ENCODE measurements around the gene ADAMTS7.
"Not testable (repeated sequence)": the region's sequence is repeated elsewhere in the genome, so short reads cannot be mapped to it uniquely, and the experiment has no call there.

Gene ADAMTS7

GRCh38 chr15:78761891-78762385 lies 49.3 kb downstream of the ADAMTS7 start:
- Histone ChIP-seq H3K27me3 (ENCODE audit: control insufficient read depth in 1 of 2, insufficient read depth in 2 of 2, low read length in 2 of 2) (no peaks in the 10 kb centered on the region), H3K27ac (ENCODE audit: low read depth, low read length) (no peak overlapping the region), H3K9ac (ENCODE audit: low read length) (no peak overlapping the region), H3K9me3 (ENCODE audit: low read length) (no peaks in the 10 kb centered on the region), H3K4me1 (ENCODE audit: insufficient read depth, low read length) (peaks cover 4% of the 10 kb centered on the region), H3K4me3 (ENCODE audit: low read depth in 1 of 2, low read length in 2 of 2) (no peak overlapping the region), H3K36me3 (ENCODE audit: insufficient read depth, low read length) (no peaks in the 10 kb centered on the region)

GRCh38 chr15:78761475-78761874 lies 49.8 kb downstream of the ADAMTS7 start:
- H3K9me3 ChIP-seq (ENCODE audit: low read length); H3K4me1 ChIP-seq (ENCODE audit: insufficient read depth, low read length); H3K9ac ChIP-seq (ENCODE audit: low read length); H3K4me3 ChIP-seq (ENCODE audit: low read depth in 1 of 2, low read length in 2 of 2); H3K36me3 ChIP-seq (ENCODE audit: insufficient read depth, low read length); H3K27ac ChIP-seq (ENCODE audit: low read depth, low read length); H3K27me3 ChIP-seq (ENCODE audit: control insufficient read depth in 1 of 2, insufficient read depth in 2 of 2, low read length in 2 of 2): not testable (repeated sequence)

DNA sequence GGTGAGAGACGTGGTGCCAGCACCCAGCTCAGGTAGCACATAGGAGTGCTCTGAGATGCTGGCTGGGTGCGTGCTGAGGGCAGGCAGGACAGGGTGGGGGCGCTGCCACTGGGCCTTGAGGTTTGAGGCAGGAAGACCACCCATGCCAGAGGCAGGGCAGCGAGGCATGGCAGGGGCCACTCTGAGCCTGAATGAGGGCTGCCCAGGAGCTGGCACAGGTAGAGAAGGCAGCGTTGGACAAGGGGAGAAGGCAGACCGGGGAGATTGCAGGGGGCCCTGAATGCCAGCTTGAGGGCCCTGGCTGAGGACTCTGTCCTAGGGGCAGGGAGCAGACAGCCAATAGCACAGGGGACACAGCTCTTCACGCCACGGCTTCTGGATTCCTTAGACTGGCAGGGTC lies 50.2 kb downstream of the ADAMTS7 start:
- H3K9me3 ChIP-seq (ENCODE audit: low read length), result no peaks in the 10 kb centered on the region
- H3K9ac ChIP-seq (ENCODE audit: low read length), result no peak overlapping the region
- H3K27ac ChIP-seq (ENCODE audit: low read depth, low read length), result no peak overlapping the region
- no peak overlapping the region for H3K4me3 ChIP-seq (ENCODE audit: low read depth in 1 of 2, low read length in 2 of 2)
- no peaks in the 10 kb centered on the region for H3K27me3 ChIP-seq (ENCODE audit: control insufficient read depth in 1 of 2, insufficient read depth in 2 of 2, low read length in 2 of 2)
- H3K4me1 ChIP-seq (ENCODE audit: insufficient read depth, low read length), result peaks cover 4% of the 10 kb centered on the region
- no peaks in the 10 kb centered on the region for H3K36me3 ChIP-seq (ENCODE audit: insufficient read depth, low read length)

- not testable (repeated sequence) for H3K4me3 ChIP-seq (ENCODE audit: low read depth in 1 of 2, low read length in 2 of 2)
- H3K27ac ChIP-seq (ENCODE audit: low read depth, low read length), result peak overlapping the region; percentile 44
Observed at GRCh38 chr15:78760091-78760882, 51.0 kb downstream of the ADAMTS7 start.

DNA sequence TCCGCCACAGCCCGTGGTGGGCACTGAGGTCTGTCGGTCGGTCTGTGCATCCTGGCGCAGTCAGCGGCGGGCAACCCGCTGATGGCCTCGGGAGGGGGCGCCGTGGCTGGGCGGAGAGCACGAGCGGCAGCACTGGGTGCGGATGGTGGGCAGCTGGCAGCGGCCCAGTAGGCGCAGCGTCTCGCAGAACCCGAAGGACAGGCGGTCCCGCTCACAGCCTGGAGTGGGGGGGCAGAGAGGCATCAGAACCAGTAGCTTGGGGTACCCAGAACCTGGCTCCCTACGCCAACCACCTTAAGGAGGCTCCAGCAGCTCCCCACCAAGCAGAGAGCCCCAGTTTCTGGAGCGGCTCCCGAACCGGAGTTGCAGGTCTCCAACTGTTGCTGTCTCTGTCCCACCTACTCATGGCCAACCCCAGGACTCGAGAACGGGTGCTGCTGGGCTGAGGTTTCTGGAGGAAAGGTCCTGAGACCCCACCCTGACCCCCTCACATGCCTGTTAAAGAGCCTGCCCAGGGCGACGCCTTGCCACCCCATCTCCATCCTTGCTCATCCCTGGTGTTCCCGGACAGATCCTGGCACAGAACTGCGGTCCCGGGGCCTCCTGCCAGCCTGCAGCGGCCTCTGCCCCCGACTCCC lies 51.8 kb downstream of the ADAMTS7 start:
- H3K9me3 ChIP-seq (ENCODE audit: low read length); H3K4me1 ChIP-seq (ENCODE audit: insufficient read depth, low read length); H3K36me3 ChIP-seq (ENCODE audit: insufficient read depth, low read length); H3K27me3 ChIP-seq (ENCODE audit: control insufficient read depth in 1 of 2, insufficient read depth in 2 of 2, low read length in 2 of 2); H3K9ac ChIP-seq (ENCODE audit: low read length); H3K4me3 ChIP-seq (ENCODE audit: low read depth in 1 of 2, low read length in 2 of 2): not testable (repeated sequence)
- H3K27ac ChIP-seq (ENCODE audit: low read depth, low read length), result peak overlapping the region; percentile 44

More at GRCh38 chr15:78760091-78760882, 51.0 kb downstream of the ADAMTS7 start:
- not testable (repeated sequence) for H3K27me3 ChIP-seq (ENCODE audit: control insufficient read depth in 1 of 2, insufficient read depth in 2 of 2, low read length in 2 of 2); H3K4me1 ChIP-seq (ENCODE audit: insufficient read depth, low read length); H3K9ac ChIP-seq (ENCODE audit: low read length); H3K9me3 ChIP-seq (ENCODE audit: low read length); H3K36me3 ChIP-seq (ENCODE audit: insufficient read depth, low read length)

DNA sequence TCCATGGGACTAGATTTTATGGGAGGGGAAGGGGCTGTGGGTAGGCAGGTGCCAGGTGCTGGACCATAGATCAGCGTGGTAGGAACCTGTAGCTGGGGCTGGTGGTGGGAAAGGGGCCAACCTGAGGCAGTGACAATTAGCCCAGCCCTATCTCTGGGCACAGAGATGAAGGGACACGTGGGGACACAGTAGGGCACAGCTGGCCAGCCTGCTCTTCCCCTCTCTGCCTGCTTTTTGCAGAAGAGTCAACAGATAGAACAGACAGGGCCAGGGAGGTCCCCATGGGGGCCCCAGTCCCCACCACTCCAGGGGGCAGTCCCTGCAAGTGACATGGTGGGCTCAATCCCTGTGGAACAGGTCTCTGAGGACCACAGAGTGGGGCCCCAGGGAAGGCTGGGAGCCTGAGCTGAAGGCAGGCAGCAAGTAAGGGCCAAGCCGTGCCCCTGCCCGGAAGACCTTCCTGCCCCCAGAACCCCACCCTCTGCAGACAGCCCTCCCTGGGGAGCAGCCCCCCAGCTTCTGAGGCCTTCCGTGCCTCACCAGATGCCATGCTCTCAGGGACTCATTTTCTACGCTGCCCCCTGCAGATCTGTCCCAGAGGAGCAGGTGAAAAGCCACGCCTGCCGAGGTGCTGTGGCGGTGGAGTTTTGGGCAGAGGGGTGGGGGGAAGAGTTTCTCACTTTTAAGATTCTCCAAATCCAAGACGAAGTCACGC lies 52.6 kb downstream of the ADAMTS7 start:
- not testable (repeated sequence) for H3K9ac ChIP-seq (ENCODE audit: low read length); H3K9me3 ChIP-seq (ENCODE audit: low read length); H3K4me1 ChIP-seq (ENCODE audit: insufficient read depth, low read length); H3K4me3 ChIP-seq (ENCODE audit: low read depth in 1 of 2, low read length in 2 of 2); H3K27ac ChIP-seq (ENCODE audit: low read depth, low read length); H3K27me3 ChIP-seq (ENCODE audit: control insufficient read depth in 1 of 2, insufficient read depth in 2 of 2, low read length in 2 of 2); H3K36me3 ChIP-seq (ENCODE audit: insufficient read depth, low read length)

DNA sequence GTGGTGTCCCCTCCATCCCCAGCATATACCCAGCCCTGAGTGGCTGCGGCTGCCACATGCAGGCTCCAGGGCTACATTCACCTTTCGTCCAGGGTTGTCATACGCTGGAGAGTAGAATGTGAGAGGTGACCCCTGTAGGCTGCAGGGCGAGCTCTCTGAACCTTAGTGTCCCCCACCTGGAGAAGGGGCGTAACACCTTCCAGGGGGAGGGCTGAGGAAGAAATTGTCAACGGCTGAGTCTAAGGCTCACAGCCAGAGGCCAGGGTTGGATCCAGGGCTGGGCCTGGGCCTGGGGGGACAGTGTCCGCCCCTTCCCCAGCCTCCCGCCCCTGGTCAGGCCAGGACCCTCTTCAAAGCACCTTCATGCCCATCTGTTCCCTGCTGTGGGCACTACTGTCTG lies 53.2 kb downstream of the ADAMTS7 start:
- not testable (repeated sequence) for H3K36me3 ChIP-seq (ENCODE audit: insufficient read depth, low read length); H3K27ac ChIP-seq (ENCODE audit: low read depth, low read length); H3K27me3 ChIP-seq (ENCODE audit: control insufficient read depth in 1 of 2, insufficient read depth in 2 of 2, low read length in 2 of 2); H3K4me3 ChIP-seq (ENCODE audit: low read depth in 1 of 2, low read length in 2 of 2); H3K4me1 ChIP-seq (ENCODE audit: insufficient read depth, low read length); H3K9ac ChIP-seq (ENCODE audit: low read length); H3K9me3 ChIP-seq (ENCODE audit: low read length)

DNA sequence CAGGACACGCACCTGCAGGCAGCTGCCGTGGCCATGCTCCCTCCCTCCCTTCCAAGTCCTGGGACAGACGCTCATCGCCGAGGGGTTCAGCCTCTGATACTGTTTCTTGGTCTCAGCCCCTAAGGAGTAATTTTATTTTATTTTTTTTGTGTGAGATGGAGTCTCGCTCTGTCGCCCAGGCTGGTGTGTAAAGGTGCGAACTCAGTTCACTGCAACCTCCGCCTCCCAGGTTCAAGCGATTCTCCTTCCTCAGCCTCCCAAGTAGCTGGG lies 53.7 kb downstream of the ADAMTS7 start:
- Histone ChIP-seq H3K36me3 (ENCODE audit: insufficient read depth, low read length) (no peaks in the 10 kb centered on the region), H3K9ac (ENCODE audit: low read length) (no peak overlapping the region), H3K9me3 (ENCODE audit: low read length) (no peaks in the 10 kb centered on the region), H3K4me1 (ENCODE audit: insufficient read depth, low read length) (peaks cover 4% of the 10 kb centered on the region), H3K27ac (ENCODE audit: low read depth, low read length) (no peak overlapping the region), H3K27me3 (ENCODE audit: control insufficient read depth in 1 of 2, insufficient read depth in 2 of 2, low read length in 2 of 2) (no peaks in the 10 kb centered on the region), H3K4me3 (ENCODE audit: low read depth in 1 of 2, low read length in 2 of 2) (no peak overlapping the region)

GRCh38 chr15:78756781-78757635 lies 54.3 kb downstream of the ADAMTS7 start:
- not testable (repeated sequence) for H3K27ac ChIP-seq (ENCODE audit: low read depth, low read length); H3K4me3 ChIP-seq (ENCODE audit: low read depth in 1 of 2, low read length in 2 of 2); H3K36me3 ChIP-seq (ENCODE audit: insufficient read depth, low read length); H3K9ac ChIP-seq (ENCODE audit: low read length); H3K27me3 ChIP-seq (ENCODE audit: control insufficient read depth in 1 of 2, insufficient read depth in 2 of 2, low read length in 2 of 2); H3K9me3 ChIP-seq (ENCODE audit: low read length); H3K4me1 ChIP-seq (ENCODE audit: insufficient read depth, low read length)

GRCh38 chr15:78755900-78756591 lies 55.2 kb downstream of the ADAMTS7 start:
- not testable (repeated sequence) for H3K36me3 ChIP-seq (ENCODE audit: insufficient read depth, low read length); H3K4me1 ChIP-seq (ENCODE audit: insufficient read depth, low read length); H3K4me3 ChIP-seq (ENCODE audit: low read depth in 1 of 2, low read length in 2 of 2); H3K9ac ChIP-seq (ENCODE audit: low read length); H3K27me3 ChIP-seq (ENCODE audit: control insufficient read depth in 1 of 2, insufficient read depth in 2 of 2, low read length in 2 of 2); H3K27ac ChIP-seq (ENCODE audit: low read depth, low read length); H3K9me3 ChIP-seq (ENCODE audit: low read length)
